KOPT-K1 (cell line): Measurements from ENCODE around the gene ANKRD26.
A peak's percentile ranks its signal among the peaks of the same experiment; 100 is the strongest.

Experiments used
- H3K27ac ChIP-seq: fragments of 200-600 bp; sonication (generic); 2 replicates; pipeline ENCODE4 v1.5.1; 2016; ENCODE audit warnings: antibody characterized with exemption, mild to moderate bottlenecking, low read depth, low read length; ENCODE audit not compliant: poor library complexity, severe bottlenecking
- H3K36me3 ChIP-seq: fragments of 200-600 bp; sonication (generic); 2 replicates; pipeline ENCODE4 v1.5.1; 2017; ENCODE audit warnings: antibody characterized with exemption, mild to moderate bottlenecking, low read length, moderate library complexity; ENCODE audit not compliant: insufficient read depth
- H3K9me3 ChIP-seq: fragments of 200-600 bp; sonication (generic); 2 replicates; pipeline ENCODE4 v1.5.1; 2017; ENCODE audit warnings: antibody characterized with exemption, low read length, mild to moderate bottlenecking; ENCODE audit not compliant: insufficient read depth, poor library complexity, severe bottlenecking

Gene ANKRD26

DNA sequence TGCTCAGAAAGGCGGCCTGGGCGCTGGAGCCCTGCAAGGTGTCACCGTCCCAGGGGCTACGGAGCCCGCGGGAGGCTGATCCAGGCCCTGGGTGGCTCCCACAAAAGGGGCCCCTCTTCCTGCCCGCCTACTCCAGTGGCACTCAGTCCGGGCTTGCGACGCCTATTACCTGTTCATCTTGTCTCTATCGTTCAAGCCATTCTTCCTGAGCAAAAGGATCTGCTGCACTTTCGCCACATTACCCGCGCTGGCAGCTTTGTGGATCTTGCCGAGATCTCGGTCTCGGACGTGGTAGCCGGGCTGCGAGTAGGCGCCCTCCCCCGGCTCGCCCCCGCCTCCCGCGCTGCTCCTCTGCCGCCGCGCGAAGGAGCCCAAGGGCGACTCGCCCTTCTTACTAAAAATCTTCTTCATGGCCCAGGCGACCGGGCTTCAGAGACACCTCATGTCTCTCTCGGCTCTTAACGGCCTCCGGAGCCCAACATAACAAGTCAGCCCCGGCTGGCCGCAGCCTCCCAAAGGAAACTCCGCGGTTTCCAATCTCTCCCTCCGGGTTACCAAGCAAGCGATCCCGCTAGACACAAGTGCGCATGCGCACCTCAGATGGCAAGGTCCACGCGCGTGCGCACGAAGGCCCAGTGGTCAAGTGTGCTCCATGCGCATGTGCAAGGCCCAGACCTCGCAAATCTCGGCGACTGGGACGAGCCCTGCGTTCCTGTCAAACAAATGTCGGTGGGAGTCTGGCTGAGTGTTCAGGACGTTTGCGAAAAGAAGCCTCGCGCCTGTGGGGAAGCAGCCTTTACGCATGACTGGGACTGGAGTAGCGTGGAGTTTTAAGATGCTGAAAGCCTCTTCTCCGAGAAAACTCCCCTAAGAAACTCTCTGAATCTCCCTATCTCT is at the start of gene ANKRD26:
TSS of gene ANKRD26 (minus strand) at position 579 of the 897 bp plus-strand sequence. CDS start at position 411, 168 bp downstream.
- peak within 1 kb of the TSS; percentile 84 for H3K27ac ChIP-seq
- H3K36me3 ChIP-seq: peaks cover 1% of the 10 kb centered on the region; the same call in 1 of the 2 replicates
- H3K9me3 ChIP-seq: no peaks in the 10 kb centered on the region

DNA sequence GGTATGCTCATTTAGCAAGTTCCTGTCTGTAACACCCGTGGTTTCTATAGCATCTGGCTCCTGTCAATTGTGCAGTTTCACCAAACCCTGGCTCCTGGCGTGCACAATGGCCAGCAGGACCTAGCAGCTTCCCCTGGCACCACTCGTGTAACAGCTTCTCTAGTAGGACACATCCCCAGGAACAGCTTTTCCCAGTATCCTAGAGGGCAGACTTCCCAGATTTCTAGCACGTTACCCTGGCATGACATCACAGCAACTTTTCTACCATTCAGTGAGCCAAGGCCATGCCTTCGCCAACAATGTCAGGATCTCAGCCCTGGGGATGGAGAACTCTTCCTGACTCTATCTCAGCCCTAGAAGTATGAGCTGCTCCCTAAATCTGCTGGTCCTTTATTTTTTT is 47.4 kb upstream of the ANKRD26 start:
- Histone ChIP-seq H3K27ac (no peak overlapping the region), H3K36me3 (peaks cover 84% of the 10 kb centered on the region), H3K9me3 (no peaks in the 10 kb centered on the region)

GRCh38 chr10:27145937-27146336 is 45.6 kb upstream of the ANKRD26 start:
- Histone ChIP-seq H3K27ac (no peak overlapping the region), H3K9me3 (no peaks in the 10 kb centered on the region), H3K36me3 (peaks cover 95% of the 10 kb centered on the region)

- Histone ChIP-seq H3K27ac (no peak overlapping the region), H3K9me3 (no peaks in the 10 kb centered on the region), H3K36me3 (peaks cover 99% of the 10 kb centered on the region)
Measured at GRCh38 chr10:27143686-27144085, 43.4 kb upstream of the ANKRD26 start.

DNA sequence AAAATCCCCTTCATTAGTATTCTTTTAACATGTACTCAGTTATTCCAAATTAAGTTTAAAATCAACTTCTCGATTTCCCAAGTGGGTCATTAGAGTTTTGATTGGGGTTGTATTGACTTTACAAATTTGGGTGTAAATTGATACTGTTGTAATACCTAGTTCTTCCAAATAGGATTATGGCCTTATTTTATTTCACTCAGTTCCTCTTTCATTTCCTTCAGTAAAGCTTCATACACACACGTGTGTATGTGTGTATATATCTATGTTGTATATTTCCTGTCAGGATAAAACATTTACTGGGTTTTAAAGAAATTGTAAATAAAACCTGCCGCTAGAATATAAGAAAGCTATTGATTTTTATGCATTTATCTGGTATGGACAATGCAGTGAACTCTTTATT is 38.0 kb upstream of the ANKRD26 start:
- no peaks in the 10 kb centered on the region for H3K9me3 ChIP-seq
- no peak overlapping the region for H3K27ac ChIP-seq
- peaks cover 100% of the 10 kb centered on the region for H3K36me3 ChIP-seq

DNA sequence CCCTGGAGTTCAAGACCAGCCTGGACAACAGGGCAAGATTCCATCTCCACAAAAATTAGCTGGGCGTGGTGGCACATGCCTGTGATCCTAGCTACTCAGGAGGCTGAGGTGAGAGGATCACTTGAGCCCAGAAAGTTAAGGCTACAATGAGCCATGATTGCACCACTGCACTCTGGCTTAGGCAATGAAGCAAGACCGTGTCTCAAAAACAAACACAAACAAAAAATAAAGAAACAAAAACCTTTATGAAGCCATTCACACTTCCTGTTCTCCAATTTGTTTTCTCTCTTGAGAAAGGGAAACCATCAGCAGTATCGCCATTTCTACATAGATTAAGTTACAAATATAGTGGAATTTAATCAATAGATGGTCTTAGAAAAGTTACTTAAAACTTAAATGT is 34.1 kb upstream of the ANKRD26 start:
- Histone ChIP-seq H3K27ac (no peak overlapping the region), H3K9me3 (no peaks in the 10 kb centered on the region), H3K36me3 (peaks cover 99% of the 10 kb centered on the region)

DNA sequence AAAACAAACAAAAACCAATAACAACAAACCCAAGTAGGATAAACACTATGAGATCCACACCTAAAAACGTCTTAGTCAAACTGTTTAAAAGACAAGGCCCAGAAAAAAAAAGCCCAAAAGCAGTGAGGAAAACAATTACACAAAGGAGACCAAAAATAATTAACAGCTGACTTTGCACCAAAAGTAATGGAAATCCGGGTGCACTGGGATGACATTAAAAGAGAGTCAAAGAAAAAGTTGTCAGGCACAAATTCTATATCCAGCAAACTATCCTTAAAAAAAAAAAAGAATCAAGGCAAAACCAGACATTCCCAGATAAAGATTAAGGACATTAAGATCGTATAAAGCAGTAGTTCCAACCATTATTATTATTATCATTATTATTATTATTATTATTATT is 7.9 kb upstream of the ANKRD26 start:
- Histone ChIP-seq H3K27ac (no peak overlapping the region), H3K9me3 (no peaks in the 10 kb centered on the region), H3K36me3 (peaks cover 69% of the 10 kb centered on the region)

DNA sequence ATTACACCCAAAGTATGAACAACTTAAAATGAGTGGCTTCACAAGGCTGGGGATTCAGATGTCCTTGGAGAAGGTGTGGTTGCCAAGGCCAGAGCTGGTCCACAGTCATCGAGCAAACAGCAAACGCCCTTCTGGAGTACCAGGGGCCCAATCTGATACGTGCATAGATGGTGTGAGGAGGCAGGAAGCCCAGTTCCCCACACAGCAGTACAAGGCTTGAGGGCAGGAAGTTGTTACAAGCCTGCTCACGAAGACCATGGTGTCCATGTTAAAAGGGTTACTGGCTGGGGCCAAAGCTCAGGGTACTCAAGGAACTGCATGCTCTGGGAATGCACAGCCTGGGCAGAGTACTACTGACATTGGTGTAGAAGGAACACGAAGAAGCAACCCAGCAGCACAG is 4.6 kb upstream of the ANKRD26 start:
- H3K27ac ChIP-seq: no peak overlapping the region
- H3K36me3 ChIP-seq: peaks cover 38% of the 10 kb centered on the region
- no peaks in the 10 kb centered on the region for H3K9me3 ChIP-seq

GRCh38 chr10:27100813-27101347 is 586 bp upstream of the ANKRD26 start:
- Histone ChIP-seq H3K27ac (peak overlapping the region; percentile 84), H3K36me3 (peaks cover 9% of the 10 kb centered on the region; the same call in 1 of the 2 replicates), H3K9me3 (no peaks in the 10 kb centered on the region)

GRCh38 chr10:27099448-27099847 is 846 bp downstream of the ANKRD26 start:
- H3K9me3 ChIP-seq: no peaks in the 10 kb centered on the region
- peak overlapping the region; percentile 84 for H3K27ac ChIP-seq
- no peaks in the 10 kb centered on the region for H3K36me3 ChIP-seq

- no peak overlapping the region for H3K27ac ChIP-seq
- no peaks in the 10 kb centered on the region for H3K9me3 ChIP-seq
- peaks cover 83% of the 10 kb centered on the region for H3K36me3 ChIP-seq
Measured at GRCh38 chr10:27088119-27089044, 11.9 kb downstream of the ANKRD26 start.

GRCh38 chr10:27072436-27073114 is 27.7 kb downstream of the ANKRD26 start:
- Histone ChIP-seq H3K36me3 (peaks cover 86% of the 10 kb centered on the region), H3K27ac (no peak overlapping the region), H3K9me3 (peaks cover 11% of the 10 kb centered on the region)

- Histone ChIP-seq H3K36me3 (peaks cover 71% of the 10 kb centered on the region), H3K27ac (no peak overlapping the region), H3K9me3 (no peaks in the 10 kb centered on the region)
Measured at GRCh38 chr10:27068217-27068891, 31.9 kb downstream of the ANKRD26 start.

- Histone ChIP-seq H3K9me3 (no peaks in the 10 kb centered on the region), H3K27ac (no peak overlapping the region), H3K36me3 (peaks cover 67% of the 10 kb centered on the region)
Measured at GRCh38 chr10:27065084-27065483, 35.2 kb downstream of the ANKRD26 start.
